ENCODE results near the gene PPT1.

The PPT1 gene

DNA sequence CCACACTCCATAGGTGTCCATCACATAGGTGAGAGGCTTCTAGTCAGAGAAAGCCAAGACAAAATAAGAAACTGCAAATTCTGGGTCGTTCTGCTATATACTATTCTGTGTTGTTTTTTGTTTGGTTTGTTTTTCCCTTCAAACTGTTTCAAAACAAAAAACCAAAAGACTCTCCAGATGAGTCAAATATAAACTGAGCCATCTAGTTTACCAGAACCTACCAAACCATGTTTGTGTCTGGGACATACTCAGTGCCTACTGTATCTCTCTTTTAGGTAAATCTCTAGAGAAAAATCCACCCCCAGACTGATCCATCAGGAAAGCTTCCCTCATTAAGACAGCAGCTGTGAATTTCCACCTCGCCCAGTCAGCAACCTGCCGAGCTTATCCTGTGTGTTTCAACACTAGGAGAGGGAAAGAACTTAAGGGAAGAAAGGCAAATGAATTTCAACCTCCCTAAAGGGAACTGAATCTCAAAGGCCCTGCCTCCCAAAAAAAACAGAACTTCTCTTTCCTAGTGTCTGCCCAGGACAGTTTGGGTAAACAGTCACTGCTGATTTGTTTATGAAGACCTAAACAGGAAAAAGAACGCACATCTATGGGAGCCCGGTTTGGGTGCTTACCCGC is 17.2 kb downstream of the PPT1 start:
- no peak for DNase-seq (ENCODE audit: low read depth in 2 of 2)
- no peak overlapping the region for H3K4me3 ChIP-seq (replicated peaks in 1 of 2; ENCODE audit: low read depth in 2 of 2, low read length in 2 of 2)
- TF ChIP-seq, protein P1, sequence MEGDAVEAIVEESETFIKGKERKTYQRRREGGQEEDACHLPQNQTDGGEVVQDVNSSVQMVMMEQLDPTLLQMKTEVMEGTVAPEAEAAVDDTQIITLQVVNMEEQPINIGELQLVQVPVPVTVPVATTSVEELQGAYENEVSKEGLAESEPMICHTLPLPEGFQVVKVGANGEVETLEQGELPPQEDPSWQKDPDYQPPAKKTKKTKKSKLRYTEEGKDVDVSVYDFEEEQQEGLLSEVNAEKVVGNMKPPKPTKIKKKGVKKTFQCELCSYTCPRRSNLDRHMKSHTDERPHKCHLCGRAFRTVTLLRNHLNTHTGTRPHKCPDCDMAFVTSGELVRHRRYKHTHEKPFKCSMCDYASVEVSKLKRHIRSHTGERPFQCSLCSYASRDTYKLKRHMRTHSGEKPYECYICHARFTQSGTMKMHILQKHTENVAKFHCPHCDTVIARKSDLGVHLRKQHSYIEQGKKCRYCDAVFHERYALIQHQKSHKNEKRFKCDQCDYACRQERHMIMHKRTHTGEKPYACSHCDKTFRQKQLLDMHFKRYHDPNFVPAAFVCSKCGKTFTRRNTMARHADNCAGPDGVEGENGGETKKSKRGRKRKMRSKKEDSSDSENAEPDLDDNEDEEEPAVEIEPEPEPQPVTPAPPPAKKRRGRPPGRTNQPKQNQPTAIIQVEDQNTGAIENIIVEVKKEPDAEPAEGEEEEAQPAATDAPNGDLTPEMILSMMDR (IDR thresholded peaks at IDR 0.05; ENCODE audit: low read depth, low read length), result no peak

DNA sequence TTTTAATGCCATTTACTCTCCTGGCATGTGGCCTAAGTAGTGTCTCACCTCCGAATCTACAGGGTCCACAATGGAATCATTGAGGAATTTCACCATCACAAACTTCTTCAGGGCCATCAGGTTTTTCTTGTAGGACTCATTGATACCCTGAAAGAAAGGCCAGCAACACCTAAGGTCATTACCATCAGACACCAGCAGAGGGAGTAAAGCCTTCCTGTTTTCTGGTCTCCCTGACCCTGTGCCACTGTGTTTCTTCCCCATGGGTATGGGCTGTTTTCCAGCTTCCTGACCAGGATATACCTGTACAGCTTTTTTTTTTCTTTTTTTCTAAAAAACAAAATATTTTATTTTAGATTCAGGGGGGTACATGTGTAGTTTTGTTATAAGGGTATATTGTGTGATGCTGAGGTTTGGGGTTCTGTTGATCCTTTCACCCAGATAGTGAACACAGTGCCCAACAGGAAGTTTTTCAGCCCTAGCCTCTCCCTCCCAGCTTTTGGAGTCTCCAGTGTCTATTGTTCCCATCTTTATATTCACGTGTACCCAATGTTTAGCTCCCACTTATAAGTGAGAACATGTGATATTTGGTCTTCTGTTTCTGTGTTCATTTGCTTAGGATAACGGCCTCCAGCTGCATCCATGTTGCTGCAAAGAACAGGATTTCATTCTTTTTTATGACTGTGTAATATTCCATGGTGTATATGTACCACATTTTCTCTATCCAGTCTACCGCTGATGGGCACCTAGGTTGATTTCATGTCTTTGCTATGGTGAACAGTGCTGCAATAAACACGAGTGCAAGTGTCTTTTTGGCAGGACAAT is 18.3 kb downstream of the PPT1 start:
- DNase-seq (ENCODE audit: low read depth in 2 of 2), result peak; percentile 61 to 71
- TF ChIP-seq, protein P1 (IDR thresholded peaks at IDR 0.05; ENCODE audit: low read depth, low read length), result peak; percentile 86
- H3K4me3 ChIP-seq (replicated peaks in 1 of 2; ENCODE audit: low read depth in 2 of 2, low read length in 2 of 2), result no peak overlapping the region

DNA sequence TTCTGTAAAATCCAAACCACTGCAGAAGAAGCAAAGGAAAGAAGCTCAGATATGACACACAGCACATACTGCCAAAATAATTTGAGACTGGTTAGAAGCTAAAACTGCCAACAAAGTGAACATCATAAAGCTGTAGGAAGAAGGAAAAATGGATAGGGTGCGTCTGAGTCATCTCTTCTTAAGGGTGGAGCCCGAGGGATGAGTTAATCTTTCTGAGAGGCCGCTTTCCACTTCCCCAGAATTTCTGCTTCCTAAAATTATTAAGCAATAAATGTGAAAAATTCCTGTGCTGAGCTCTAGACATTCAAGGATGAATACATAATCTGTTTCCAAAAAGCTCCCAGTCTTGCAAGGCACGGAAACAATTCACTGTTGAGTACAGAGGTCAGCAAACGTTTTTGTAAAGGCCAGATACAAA is 20.1 kb downstream of the PPT1 start:
- TF ChIP-seq, protein P1 (IDR thresholded peaks at IDR 0.05; ENCODE audit: low read depth, low read length), result no peak
- no peak overlapping the region for H3K4me3 ChIP-seq (replicated peaks in 1 of 2; ENCODE audit: low read depth in 2 of 2, low read length in 2 of 2)
- DNase-seq (ENCODE audit: low read depth in 2 of 2), result peak; percentile 91 to 92

DNA sequence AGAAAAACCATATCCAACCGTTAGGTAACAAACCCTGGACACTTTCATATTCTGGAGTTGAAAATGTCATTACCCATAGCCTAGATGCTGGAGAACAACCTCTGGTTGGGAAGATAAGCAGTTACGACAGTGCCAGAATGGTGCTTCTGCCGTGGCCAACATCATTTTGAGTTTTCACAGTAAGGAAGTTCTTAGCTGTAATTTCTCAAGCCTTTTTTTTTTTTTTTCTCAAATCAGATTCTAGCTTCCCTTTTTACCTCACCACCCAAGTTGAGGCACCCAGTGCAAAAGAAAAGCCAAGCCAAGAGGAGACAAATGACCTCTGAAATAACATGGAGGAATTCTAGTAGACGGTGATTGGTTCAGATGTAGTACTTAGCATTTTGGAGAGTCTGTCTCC is 21.8 kb downstream of the PPT1 start:
- no peak for DNase-seq (ENCODE audit: low read depth in 2 of 2)
- H3K4me3 ChIP-seq (replicated peaks in 1 of 2; ENCODE audit: low read depth in 2 of 2, low read length in 2 of 2), result no peak overlapping the region
- TF ChIP-seq, protein P1 (IDR thresholded peaks at IDR 0.05; ENCODE audit: low read depth, low read length), result no peak

DNA sequence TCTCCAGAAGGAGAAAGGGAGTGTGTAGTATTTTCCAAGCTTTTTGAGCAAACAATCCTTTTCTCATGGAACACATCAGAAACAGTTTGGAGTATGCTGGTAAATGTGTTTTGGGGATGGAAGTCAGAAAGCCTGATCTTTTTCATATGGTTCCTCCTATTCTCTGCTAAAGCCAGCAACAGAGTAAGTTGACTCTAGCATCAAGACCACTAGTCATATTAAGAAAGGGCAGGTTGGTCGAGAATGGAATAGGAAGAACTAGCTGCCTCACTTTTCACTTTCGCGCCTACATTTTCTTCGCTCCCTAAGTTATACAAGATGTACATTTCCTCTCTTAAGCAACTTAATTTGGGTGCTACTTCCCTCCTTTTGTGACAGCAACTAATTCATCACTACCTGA is 24.0 kb downstream of the PPT1 start:
- TF ChIP-seq, protein P1 (IDR thresholded peaks at IDR 0.05; ENCODE audit: low read depth, low read length), result no peak
- DNase-seq (ENCODE audit: low read depth in 2 of 2), result no peak
- H3K4me3 ChIP-seq (replicated peaks in 1 of 2; ENCODE audit: low read depth in 2 of 2, low read length in 2 of 2), result no peak overlapping the region

DNA sequence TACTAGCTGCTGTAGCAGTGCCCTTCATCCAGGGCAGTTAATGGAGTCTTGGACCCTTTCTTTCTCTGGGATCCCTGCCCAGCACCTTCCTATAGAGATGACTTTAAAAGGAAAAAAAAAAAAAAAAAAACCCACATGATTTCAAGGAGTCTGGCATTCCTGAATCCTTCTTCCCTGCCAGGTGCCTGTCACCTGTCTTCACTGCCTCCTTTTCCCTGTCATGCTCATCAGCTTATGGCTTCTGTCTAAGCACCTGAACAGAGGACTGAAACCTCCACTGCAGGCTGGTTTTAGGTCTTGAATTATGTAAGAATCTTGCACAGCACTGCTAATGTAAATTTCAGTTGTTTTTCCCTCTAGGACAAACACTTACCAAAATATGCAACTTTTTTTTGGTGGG is 24.9 kb downstream of the PPT1 start:
- TF ChIP-seq, protein P1 (IDR thresholded peaks at IDR 0.05; ENCODE audit: low read depth, low read length), result no peak
- no peak overlapping the region for H3K4me3 ChIP-seq (replicated peaks in 1 of 2; ENCODE audit: low read depth in 2 of 2, low read length in 2 of 2)
- no peak for DNase-seq (ENCODE audit: low read depth in 2 of 2)
